ENCODE results near the gene KDM3A. TPM values are rescaled to one million over a fixed set of nuclear protein-coding genes. Genes with fewer than 3 reads are reported as not detected.

The KDM3A gene
- total RNA-seq, 3 donors from 2014 or later, result 40.6 to 79.0 (median 61.3) TPM

DNA sequence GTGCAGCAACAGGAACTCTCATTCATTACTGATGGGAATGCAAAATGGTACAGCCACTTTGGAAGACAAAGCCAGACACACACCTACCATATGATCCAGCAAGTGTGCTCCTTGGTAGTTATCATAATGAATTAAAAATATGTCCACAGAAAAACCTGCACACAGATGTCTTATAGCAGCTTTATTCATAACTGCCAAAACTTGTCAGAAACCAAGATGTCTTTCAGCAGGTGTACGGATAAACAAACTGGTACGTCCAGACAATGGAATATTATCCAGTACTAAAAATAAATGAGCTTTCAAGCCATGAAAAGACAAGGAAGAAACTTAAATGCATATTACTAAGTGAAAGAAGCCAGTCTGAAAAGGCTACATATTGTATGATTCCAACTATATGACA lies 71.7 kb downstream of the KDM3A start:
- Histone ChIP-seq H3K4me1 (no peaks in the 10 kb centered on the region), H3K4me3 (no peak overlapping the region), H3K27me3 (no peaks in the 10 kb centered on the region), H3K9me3 (no peaks in the 10 kb centered on the region), H3K27ac (no peak overlapping the region), H3K36me3 (no peaks in the 10 kb centered on the region)
- DNase-seq (ENCODE audit: low spot score in 2 of 2), result no peak
- intact Hi-C loops (cut with DNase I; ENCODE audit: low total_unique reads), result no loop called here
- TF ChIP-seq, protein P1, sequence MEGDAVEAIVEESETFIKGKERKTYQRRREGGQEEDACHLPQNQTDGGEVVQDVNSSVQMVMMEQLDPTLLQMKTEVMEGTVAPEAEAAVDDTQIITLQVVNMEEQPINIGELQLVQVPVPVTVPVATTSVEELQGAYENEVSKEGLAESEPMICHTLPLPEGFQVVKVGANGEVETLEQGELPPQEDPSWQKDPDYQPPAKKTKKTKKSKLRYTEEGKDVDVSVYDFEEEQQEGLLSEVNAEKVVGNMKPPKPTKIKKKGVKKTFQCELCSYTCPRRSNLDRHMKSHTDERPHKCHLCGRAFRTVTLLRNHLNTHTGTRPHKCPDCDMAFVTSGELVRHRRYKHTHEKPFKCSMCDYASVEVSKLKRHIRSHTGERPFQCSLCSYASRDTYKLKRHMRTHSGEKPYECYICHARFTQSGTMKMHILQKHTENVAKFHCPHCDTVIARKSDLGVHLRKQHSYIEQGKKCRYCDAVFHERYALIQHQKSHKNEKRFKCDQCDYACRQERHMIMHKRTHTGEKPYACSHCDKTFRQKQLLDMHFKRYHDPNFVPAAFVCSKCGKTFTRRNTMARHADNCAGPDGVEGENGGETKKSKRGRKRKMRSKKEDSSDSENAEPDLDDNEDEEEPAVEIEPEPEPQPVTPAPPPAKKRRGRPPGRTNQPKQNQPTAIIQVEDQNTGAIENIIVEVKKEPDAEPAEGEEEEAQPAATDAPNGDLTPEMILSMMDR (IDR thresholded peaks at IDR 0.05), result no peak
- no peak for TF ChIP-seq POLR2AphosphoS5 (IDR thresholded peaks at IDR 0.05)
- TF ChIP-seq POLR2A (IDR thresholded peaks at IDR 0.05), result no peak

GRCh38 chr2:86513948-86514660 lies 72.9 kb downstream of the KDM3A start:
- H3K27ac ChIP-seq, result no peak overlapping the region
- intact Hi-C loops (cut with DNase I; ENCODE audit: low total_unique reads), result no loop called here

GRCh38 chr2:86518481-86518880 lies 77.3 kb downstream of the KDM3A start:
- Histone ChIP-seq H3K36me3 (no peaks in the 10 kb centered on the region), H3K4me1 (no peaks in the 10 kb centered on the region), H3K27ac (no peak overlapping the region), H3K4me3 (no peak overlapping the region), H3K27me3 (no peaks in the 10 kb centered on the region), H3K9me3 (peaks cover 0 to 10% of the 10 kb centered on the region in 2 donors)
- no peak for TF ChIP-seq POLR2AphosphoS5 (IDR thresholded peaks at IDR 0.05)
- TF ChIP-seq, protein P1 (IDR thresholded peaks at IDR 0.05), result peak in 1 of 3 donors; percentile 16
- intact Hi-C loops (cut with DNase I; ENCODE audit: low total_unique reads), result no loop called here
- DNase-seq (ENCODE audit: low spot score in 2 of 2), result no peak

More at GRCh38 chr2:86513948-86514660, 72.9 kb downstream of the KDM3A start:
- TF ChIP-seq POLR2AphosphoS5 (IDR thresholded peaks at IDR 0.05), result no peak
- TF ChIP-seq, protein P1 (IDR thresholded peaks at IDR 0.05), result no peak
- no peaks in the 10 kb centered on the region for H3K9me3 ChIP-seq
- no peak overlapping the region for H3K4me3 ChIP-seq
- no peaks in the 10 kb centered on the region for H3K36me3 ChIP-seq
- no peaks in the 10 kb centered on the region for H3K4me1 ChIP-seq
- DNase-seq (ENCODE audit: low spot score in 2 of 2), result no peak
- H3K27me3 ChIP-seq, result no peaks in the 10 kb centered on the region

DNA sequence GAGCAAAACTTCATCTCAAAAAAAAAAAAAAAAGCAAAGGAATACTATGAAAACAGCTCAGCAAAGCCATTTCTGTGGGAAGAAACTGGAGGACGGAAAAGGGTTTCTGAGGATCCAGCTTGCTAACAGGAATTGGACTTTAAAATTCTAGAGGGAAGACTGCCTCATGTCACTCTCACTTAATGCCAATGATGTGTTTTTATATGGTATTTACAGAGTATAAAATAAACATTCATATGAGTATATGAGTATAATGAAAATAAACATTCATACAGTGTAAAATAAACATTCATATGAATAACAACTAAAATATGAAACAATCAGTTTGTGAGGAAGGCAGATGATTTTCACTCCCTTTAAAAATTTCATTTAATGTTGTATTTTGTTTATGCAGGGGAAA lies 78.2 kb downstream of the KDM3A start:
- Histone ChIP-seq H3K9me3 (peaks cover 0 to 10% of the 10 kb centered on the region in 2 donors), H3K27ac (no peak overlapping the region), H3K4me1 (no peaks in the 10 kb centered on the region), H3K27me3 (no peaks in the 10 kb centered on the region), H3K36me3 (no peaks in the 10 kb centered on the region), H3K4me3 (no peak overlapping the region)
- intact Hi-C loops (cut with DNase I; ENCODE audit: low total_unique reads), result no loop called here
- no peak for DNase-seq (ENCODE audit: low spot score in 2 of 2)
- no peak for TF ChIP-seq POLR2AphosphoS5 (IDR thresholded peaks at IDR 0.05)

DNA sequence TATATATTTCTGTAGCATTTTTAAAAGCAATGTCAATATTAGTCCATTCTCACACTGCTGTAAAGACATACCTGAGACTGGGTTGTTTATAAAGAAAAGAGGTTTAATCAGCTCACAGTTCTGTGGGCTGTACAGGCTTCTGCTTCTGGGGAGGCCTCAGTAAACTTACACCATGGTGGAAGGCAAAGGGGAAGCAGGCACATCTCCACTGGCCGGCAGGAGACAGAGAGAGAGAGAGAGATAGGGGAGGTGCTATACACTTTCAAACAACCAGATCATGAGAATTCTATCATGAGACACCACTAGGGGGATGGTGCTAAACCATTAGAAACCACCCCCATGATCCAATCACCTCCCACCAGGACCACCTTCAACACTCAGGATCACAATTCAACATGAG lies 79.0 kb downstream of the KDM3A start:
- no peak for DNase-seq (ENCODE audit: low spot score in 2 of 2)
- peaks cover 0 to 10% of the 10 kb centered on the region in 2 donors for H3K9me3 ChIP-seq
- H3K4me3 ChIP-seq, result no peak overlapping the region
- no peak overlapping the region for H3K27ac ChIP-seq
- H3K36me3 ChIP-seq, result no peaks in the 10 kb centered on the region
- intact Hi-C loops (cut with DNase I; ENCODE audit: low total_unique reads), result no loop called here
- no peaks in the 10 kb centered on the region for H3K4me1 ChIP-seq
- no peaks in the 10 kb centered on the region for H3K27me3 ChIP-seq
- TF ChIP-seq, protein P1 (IDR thresholded peaks at IDR 0.05), result no peak
- TF ChIP-seq POLR2AphosphoS5 (IDR thresholded peaks at IDR 0.05) (no peak), POLR2A (IDR thresholded peaks at IDR 0.05) (no peak)
